Right lobe of liver (tissue), 4 donors: ENCODE results near the gene PODXL.

Experiments used
- CTCF ChIP-seq, 4 donors: fragments of 200-600 bp in 3 of 4; fragments of 450-650 bp in 1 of 4; IDR thresholded peaks; one replicate each; pipeline versions ENCODE4 v1.5.1 to v1.8.0; 2016 to 2022; ENCODE audit warnings: antibody characterized with exemption in 4 of 4, mild to moderate bottlenecking in 2 of 4
- POLR2A ChIP-seq: fragments of 450-650 bp; IDR thresholded peaks from one replicate; pipeline ENCODE4 v1.6.1; 2017; ENCODE audit warnings: antibody characterized with exemption, mild to moderate bottlenecking
- donor health status: DM: no; HTN: no; CAD: no.
- donor health status: DM: no; HTN: no; CAD: no.
- donor health status: DM: no; HTN: yes; CAD: no.

GRCh38 chr7:131595699-131596098, 39.3 kb upstream of the PODXL start:
- TF ChIP-seq CTCF (IDR thresholded peaks at IDR 0.05) = no peak
- no peak for TF ChIP-seq POLR2A
